H1 (cell line): Measurements from ENCODE around the gene SYF2. TPM values are rescaled to one million over a fixed set of nuclear protein-coding genes. Genes with fewer than 3 reads are reported as not detected.
A peak's percentile ranks its signal among the peaks of the same experiment; 100 is the strongest.

Experiments
- CTCF ChIA-PET: fragments of 300-600 bp; sonication (Branson Sonifier 250); formaldehyde crosslinking; loops from one replicate; lab custom pipeline; 2021; ENCODE audit not compliant: partially characterized antibody; lab: Charles Lee
- POLR2A ChIA-PET: fragments of 300-600 bp; sonication (Branson Sonifier 250); formaldehyde crosslinking; loops from one replicate; lab custom pipeline; 2021; ENCODE audit warnings: inconsistent platforms; ENCODE audit not compliant: partially characterized antibody; lab: Charles Lee
- DNase-seq, 2 experiments: peaks; one replicate each; pipeline versions ENCODE4 v3.0.0 to v3.0.0-alpha.2; 2010 to 2022; ENCODE audit warnings: low spot score in 2 of 2, low read depth in 1 of 2, mixed read lengths in 1 of 2
- FAIRE-seq: peaks from 2 replicates; lab custom pipeline; 2011; peaks lifted over from hg19 to GRCh38; lab: Jason Lieb, UNC
- H2AFZ ChIP-seq: 2 replicates; pipeline ENCODE4 v1.8.1; 2012; ENCODE audit warnings: low read length, inconsistent platforms
- H2AK5ac ChIP-seq: 2 replicates; pipeline ENCODE4 v1.6.1; 2013; ENCODE audit warnings: low read depth, low read length
- H2BK120ac ChIP-seq: replicated peaks from 2 replicates; pipeline ENCODE3; 2013; ENCODE audit warnings: low read depth, low read length, inconsistent platforms
- H2BK12ac ChIP-seq: 2 replicates; pipeline ENCODE4 v1.6.1; 2013; ENCODE audit warnings: low read depth, low read length
- H2BK15ac ChIP-seq: 2 replicates; pipeline ENCODE4 v1.6.1; 2013; ENCODE audit warnings: low read length
- H2BK20ac ChIP-seq: 2 replicates; pipeline ENCODE4 v1.6.1; 2013; ENCODE audit warnings: low read length
- H2BK5ac ChIP-seq: 2 replicates; pipeline ENCODE4 v1.6.1; 2013; ENCODE audit warnings: low read depth, low read length
- H3K14ac ChIP-seq: 2 replicates; pipeline ENCODE4 v1.6.1; 2013; ENCODE audit warnings: inconsistent platforms; ENCODE audit not compliant: insufficient read length
- H3K18ac ChIP-seq: 2 replicates; pipeline ENCODE4 v1.6.1; 2013; ENCODE audit warnings: low read length; ENCODE audit errors: extremely low read depth
- H3K23ac ChIP-seq: 2 replicates; pipeline ENCODE4 v1.6.1; 2013; ENCODE audit warnings: inconsistent platforms; ENCODE audit not compliant: insufficient read length
- H3K23me2 ChIP-seq: 2 replicates; pipeline ENCODE4 v1.6.1; 2013; ENCODE audit warnings: low read depth, low read length
- H3K27ac ChIP-seq: 2 replicates; pipeline ENCODE4 v1.6.1; 2011; ENCODE audit warnings: low read depth, low read length, inconsistent platforms
- H3K27me3 ChIP-seq, 4 experiments: replicated peaks in 1 of 4; 1 replicate in 1 of 4; 2 replicates in 3 of 4; pipeline versions ENCODE4 v1.6.1 to v1.8.1; 2011 to 2013; ENCODE audit warnings: low read length in 3 of 4, mild to moderate bottlenecking in 3 of 4, inconsistent platforms in 2 of 4, mixed read lengths in 2 of 4, moderate library complexity in 1 of 4; ENCODE audit not compliant: control insufficient read depth in 3 of 4, insufficient read depth in 3 of 4; ENCODE audit errors: extremely low read depth in 1 of 4
- H3K36me3 ChIP-seq, 4 experiments: 2 replicates each; pipeline versions ENCODE4 v1.6.1 to v1.8.1; 2011 to 2013; ENCODE audit warnings: mild to moderate bottlenecking in 4 of 4, low read length in 3 of 4, moderate library complexity in 2 of 4, control low read depth in 1 of 4, inconsistent platforms in 1 of 4; ENCODE audit not compliant: insufficient read depth in 4 of 4, control insufficient read depth in 2 of 4
- H3K4ac ChIP-seq: replicated peaks from 2 replicates; pipeline ENCODE3; 2013; ENCODE audit warnings: low read length, low read depth, mixed read lengths, inconsistent platforms; ENCODE audit not compliant: insufficient read length
- H3K4me1 ChIP-seq, 4 experiments: replicated peaks in 1 of 4; 1 replicate in 1 of 4; 2 replicates in 3 of 4; pipeline versions ENCODE4 v1.6.1 to v1.8.1; 2011 to 2013; ENCODE audit warnings: low read length in 3 of 4, inconsistent platforms in 2 of 4, mixed read lengths in 1 of 4; ENCODE audit not compliant: insufficient read depth in 4 of 4, control insufficient read depth in 3 of 4
- H3K4me2 ChIP-seq, 2 experiments: 2 replicates each; pipeline versions ENCODE4 v1.6.1 to v1.8.1; 2011 to 2013; ENCODE audit warnings: low read depth in 2 of 2, low read length in 2 of 2, control low read depth in 1 of 2, inconsistent platforms in 1 of 2, mild to moderate bottlenecking in 1 of 2; ENCODE audit not compliant: insufficient read depth in 1 of 2
- H3K4me3 ChIP-seq, 4 experiments: fragments of 200-600, 300-600 bp in 1 of 4; sonication (generic), shearing (Covaris generic), sonication (Bioruptor Twin) in 1 of 4; 2 replicates each; pipeline versions ENCODE4 v1.5.1 to v1.8.1; 2011 to 2016; ENCODE audit warnings: low read length in 4 of 4, low read depth in 3 of 4, control low read depth in 2 of 4, inconsistent platforms in 2 of 4, mild to moderate bottlenecking in 2 of 4, mixed read lengths in 1 of 4, moderate library complexity in 1 of 4; ENCODE audit not compliant: insufficient read depth in 2 of 4; ENCODE audit errors: extremely low read depth in 1 of 4
- H3K56ac ChIP-seq: replicated peaks from 2 replicates; pipeline ENCODE3; 2013; ENCODE audit warnings: low read depth, mild to moderate bottlenecking, mixed read lengths, low read length, inconsistent platforms; ENCODE audit not compliant: insufficient read length
- H3K79me1 ChIP-seq: 2 replicates; pipeline ENCODE4 v1.6.1; 2013; ENCODE audit warnings: low read depth, low read length, control low read depth
- H3K79me2 ChIP-seq, 2 experiments: 2 replicates each; pipeline versions ENCODE4 v1.6.1 to v1.8.1; 2012 to 2013; ENCODE audit warnings: low read length in 2 of 2, mild to moderate bottlenecking in 2 of 2, inconsistent platforms in 1 of 2; ENCODE audit not compliant: insufficient read depth in 2 of 2, control insufficient read depth in 1 of 2
- H3K9ac ChIP-seq, 4 experiments: replicated peaks in 1 of 4; 1 replicate in 1 of 4; 2 replicates in 3 of 4; pipeline versions ENCODE4 v1.6.1 to v1.8.1; 2011 to 2013; ENCODE audit warnings: low read depth in 3 of 4, low read length in 3 of 4, control low read depth in 2 of 4, mild to moderate bottlenecking in 2 of 4, moderate library complexity in 2 of 4, inconsistent platforms in 1 of 4; ENCODE audit errors: extremely low read depth in 1 of 4
- H3K9me3 ChIP-seq, 2 experiments: 2 replicates each; pipeline versions ENCODE4 v1.6.1 to v1.8.1; 2012 to 2013; ENCODE audit warnings: mild to moderate bottlenecking in 2 of 2, moderate library complexity in 2 of 2, control low read depth in 1 of 2, inconsistent platforms in 1 of 2, low read depth in 1 of 2, low read length in 1 of 2, mixed read lengths in 1 of 2; ENCODE audit not compliant: insufficient read depth in 2 of 2
- H4K20me1 ChIP-seq, 2 experiments: replicated peaks in 1 of 2; 2 replicates each; pipeline versions ENCODE3 to v1.8.1; 2011 to 2013; ENCODE audit warnings: inconsistent platforms in 2 of 2, low read length in 2 of 2, mild to moderate bottlenecking in 1 of 2; ENCODE audit not compliant: insufficient read depth in 2 of 2, control insufficient read depth in 1 of 2
- H4K5ac ChIP-seq: 2 replicates; pipeline ENCODE4 v1.6.1; 2013; ENCODE audit warnings: low read length, low read depth, mixed read lengths, inconsistent platforms; ENCODE audit not compliant: insufficient read length
- H4K8ac ChIP-seq: 2 replicates; pipeline ENCODE4 v1.8.0; 2013; ENCODE audit warnings: mild to moderate bottlenecking, moderate library complexity, low read length, inconsistent platforms; ENCODE audit not compliant: insufficient read depth; ENCODE audit errors: extremely low read depth
- H4K91ac ChIP-seq: replicated peaks from 2 replicates; pipeline ENCODE3; 2013; ENCODE audit warnings: low read length, mixed read lengths, inconsistent platforms; ENCODE audit not compliant: insufficient read length
- ATF3 ChIP-seq: IDR thresholded peaks from 2 replicates; pipeline ENCODE4 v1.6.1; 2011; ENCODE audit warnings: low read depth, mild to moderate bottlenecking, low read length; ENCODE audit not compliant: insufficient read depth
- FOSL1 ChIP-seq: IDR thresholded peaks from 2 replicates; pipeline ENCODE4 v1.6.1; 2011; ENCODE audit warnings: mild to moderate bottlenecking, low read depth, low read length, moderate library complexity; ENCODE audit not compliant: insufficient read depth
- WGBS, 2 experiments: shearing (Covaris generic) in 1 of 2; methylation state at CpG; one replicate each; pipeline versions ENCODE4 v1.1.6 to v1.1.7; 2013 to 2015; ENCODE audit warnings: low lambda C conversion rate in 2 of 2, mixed read lengths in 2 of 2, inconsistent platforms in 1 of 2, low coverage in 1 of 2, missing lambda C conversion rate in 1 of 2; ENCODE audit not compliant: insufficient replicate concordance in 2 of 2, insufficient coverage in 1 of 2, insufficient read length in 1 of 2; ENCODE audit errors: extremely low coverage in 1 of 2, missing lambda C conversion rate in 1 of 2; 5-methylcytosine and 5-hydroxymethylcytosine counted together
- polyA plus RNA-seq, 7 experiments: library from polyadenylated mRNA; depleted of rRNA in 3 of 7; stranded (reverse) in 5 of 7; unstranded in 2 of 7; fragments of >200 nt in 5 of 7; fragments of 200-250 nt in 2 of 7; gene quantifications; 1 replicate in 5 of 7; 2 replicates in 1 of 7; 4 replicates in 1 of 7; pipeline versions ENCODE4 v1.2.1 to v1.2.3, GENCODE V29; 2011 to 2013; ENCODE audit warnings: missing spikeins in 2 of 7, mixed read lengths in 2 of 7
- total RNA-seq: library from RNA; stranded (reverse); fragmentation: NEBNext Ultra II Directional; extraction: Animal tissue kit (Norgen Biotek cat#: 25700); gene quantifications from 2 replicates; pipeline ENCODE4 v1.2.1, GENCODE V29; 2021
- TF ChIP-seq, protein P1 (sequence below): IDR thresholded peaks from 2 replicates; pipeline ENCODE4 v1.6.1; 2012; ENCODE audit warnings: inconsistent platforms

Gene SYF2
- total and polyA plus RNA-seq, 2 of the 8 experiments (the other 6 are each of a cell fraction or from before 2014, with no cell fraction given), result 7.5 to 33.0 TPM

- no peak overlapping the region for H2BK120ac ChIP-seq
- no peak overlapping the region for H2BK5ac ChIP-seq
- no peak overlapping the region for H3K27ac ChIP-seq
- H2BK12ac ChIP-seq, result no peak overlapping the region
- no peak overlapping the region for H3K56ac ChIP-seq
- TF ChIP-seq, protein P1, sequence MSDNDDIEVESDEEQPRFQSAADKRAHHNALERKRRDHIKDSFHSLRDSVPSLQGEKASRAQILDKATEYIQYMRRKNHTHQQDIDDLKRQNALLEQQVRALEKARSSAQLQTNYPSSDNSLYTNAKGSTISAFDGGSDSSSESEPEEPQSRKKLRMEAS, result no peak
- TF ChIP-seq ATF3 (no peak), FOSL1 (no peak)
- no peak overlapping the region for H2BK15ac ChIP-seq
- H3K9ac ChIP-seq, result no peak overlapping the region
- 82% methylated on average over 10 of the region's 10 CpGs; no CpG with 5 or more reads in 1 of the 2 experiments for WGBS, 2 experiments
- no peak overlapping the region for H3K14ac ChIP-seq
- no peaks in the 10 kb centered on the region for H3K4me1 ChIP-seq
- H2AK5ac ChIP-seq, result no peak overlapping the region
- no peak overlapping the region for H3K4me2 ChIP-seq
- H3K4me3 ChIP-seq, result no peak overlapping the region
- H4K91ac ChIP-seq, result no peak overlapping the region
- H3K79me2 ChIP-seq, result no peaks in the 10 kb centered on the region
- no peaks in the 10 kb centered on the region for H3K36me3 ChIP-seq
- ChIA-PET POLR2A (no interaction called here), CTCF (interaction anchor here (1.2 kb wide), 1 partner anchor 19 kb away, joined by 4 read pairs; no protein-coding TSS in a partner anchor)
- H3K9me3 ChIP-seq, result no peaks in the 10 kb centered on the region
- H3K23me2 ChIP-seq, result no peaks in the 10 kb centered on the region
- H3K23ac ChIP-seq, result no peak overlapping the region
- no peak overlapping the region for H4K5ac ChIP-seq
- DNase-seq, result no peak
- no peak overlapping the region for H4K8ac ChIP-seq
- H3K18ac ChIP-seq, result no peak overlapping the region
- H4K20me1 ChIP-seq, result no peaks in the 10 kb centered on the region
- H2AFZ ChIP-seq, result 0 out of 2 replicates have a peak overlapping the region, but pooled peaks have one; percentile 51
- H3K27me3 ChIP-seq, result no peaks in the 10 kb centered on the region
- no peak overlapping the region for H3K4ac ChIP-seq
- no peaks in the 10 kb centered on the region for H3K79me1 ChIP-seq
- no peak overlapping the region for H2BK20ac ChIP-seq
- FAIRE-seq, result no peak
These were observed 46.7 kb downstream of the SYF2 start for GRCh38 chr1:25185409-25186160.
